Neural progenitor cell (in vitro differentiated cells): ENCODE results near the gene AMZ2. TPM values are rescaled to one million over a fixed set of nuclear protein-coding genes. Genes with fewer than 3 reads are reported as not detected.
"Not testable (repeated sequence)": the region's sequence is repeated elsewhere in the genome, so short reads cannot be mapped to it uniquely, and the experiment has no call there.

Source experiments
- DNase-seq: peaks from one replicate; pipeline ENCODE4 v3.0.0-alpha.2; 2016; ENCODE audit warnings: low spot score
- H2AFZ ChIP-seq: fragments of 200-600 bp; sonication (generic); replicated peaks from 2 replicates; pipeline ENCODE4 v1.6.1; 2016; ENCODE audit warnings: antibody characterized with exemption
- H3F3A ChIP-seq: fragments of 200-600 bp; sonication (generic); 2 replicates; pipeline ENCODE4 v1.6.1; 2016; ENCODE audit warnings: antibody characterized with exemption, low read depth
- H3K27ac ChIP-seq: fragments of 200-600 bp; sonication (generic); 2 replicates; pipeline ENCODE4 v1.5.1; 2016; ENCODE audit warnings: mild to moderate bottlenecking
- H3K27me3 ChIP-seq: fragments of 200-600 bp; sonication (generic); 2 replicates; pipeline ENCODE4 v1.6.1; 2016; ENCODE audit warnings: mild to moderate bottlenecking, moderate library complexity
- H3K36me3 ChIP-seq: fragments of 200-600 bp; sonication (generic); 2 replicates; pipeline ENCODE4 v1.5.1; 2016
- H3K4me1 ChIP-seq: fragments of 200-600 bp; sonication (generic); 2 replicates; pipeline ENCODE4 v1.6.1; 2016; ENCODE audit warnings: mixed run types
- H3K4me2 ChIP-seq: fragments of 200-600 bp; sonication (generic); 2 replicates; pipeline ENCODE4 v1.6.1; 2016
- H3K4me3 ChIP-seq: fragments of 200-600 bp; sonication (generic); 2 replicates; pipeline ENCODE4 v1.5.1; 2016
- H3K79me2 ChIP-seq: fragments of 200-600 bp; sonication (generic); 2 replicates; pipeline ENCODE4 v1.6.1; 2016; ENCODE audit warnings: low read depth
- H3K9ac ChIP-seq: fragments of 200-600 bp; sonication (generic); 2 replicates; pipeline ENCODE4 v1.6.1; 2016
- H3K9me3 ChIP-seq: fragments of 200-600 bp; sonication (generic); 2 replicates; pipeline ENCODE4 v1.5.1; 2016; ENCODE audit warnings: low read depth
- H4K20me1 ChIP-seq: fragments of 200-600 bp; sonication (generic); 2 replicates; pipeline ENCODE4 v1.6.1; 2016; ENCODE audit warnings: low read depth
- H3K27ac Mint-ChIP-seq: 3 replicates; pipeline ENCODE4 v1.8.0; 2021; ENCODE audit warnings: mixed read lengths
- H3K27me3 Mint-ChIP-seq: 2 replicates; pipeline ENCODE4 v1.8.0; 2022; ENCODE audit warnings: low read depth, mild to moderate bottlenecking, inconsistent platforms, moderate library complexity, mixed read lengths; ENCODE audit not compliant: insufficient read depth
- H3K36me3 Mint-ChIP-seq: 3 replicates; pipeline ENCODE4 v1.8.0; 2021; ENCODE audit warnings: mixed read lengths
- H3K4me1 Mint-ChIP-seq: 3 replicates; pipeline ENCODE4 v1.8.0; 2021; ENCODE audit warnings: mixed read lengths
- H3K4me3 Mint-ChIP-seq: 3 replicates; pipeline ENCODE4 v1.8.0; 2021; ENCODE audit warnings: mild to moderate bottlenecking, moderate library complexity, mixed read lengths
- H3K9me3 Mint-ChIP-seq: 3 replicates; pipeline ENCODE4 v1.8.0; 2020; ENCODE audit warnings: mixed read lengths
- CTCF ChIP-seq: fragments of 200-600 bp; sonication (generic); IDR thresholded peaks from 2 replicates; pipeline ENCODE4 v1.5.1; 2017; ENCODE audit warnings: antibody characterized with exemption, mild to moderate bottlenecking
- EZH2 ChIP-seq: fragments of 200-600 bp; sonication (generic); IDR thresholded peaks from 2 replicates; pipeline ENCODE4 v1.6.1; 2017; ENCODE audit warnings: antibody characterized with exemption, mild to moderate bottlenecking, moderate library complexity
- EZH2phosphoT487 ChIP-seq: fragments of 200-600 bp; sonication (generic); IDR thresholded peaks from 2 replicates; pipeline ENCODE4 v1.6.1; 2017; ENCODE audit warnings: antibody characterized with exemption
- total RNA-seq: library from RNA; depleted of rRNA; stranded (reverse); fragments of >200 nt; gene quantifications from 2 replicates; pipeline ENCODE4 v1.2.3, GENCODE V29; 2015; ENCODE audit warnings: low replicate concordance

Gene AMZ2
- total RNA-seq, 1 donor from 2014 or later = 150 TPM

- peaks cover 8% of the 10 kb centered on the region for H3F3A ChIP-seq
- H3K4me3 ChIP-seq = peak overlapping the region; percentile 92
- H3K79me2 ChIP-seq = peaks cover 11% of the 10 kb centered on the region
- H3K9ac ChIP-seq = peak overlapping the region; percentile 33
- H3K27ac ChIP-seq = no peak overlapping the region
- H3K4me1 ChIP-seq = no peaks in the 10 kb centered on the region
- peak overlapping the region; percentile 95 for H2AFZ ChIP-seq
- no peaks in the 10 kb centered on the region for H3K27me3 ChIP-seq
- TF ChIP-seq EZH2 (no peak), CTCF (no peak), EZH2phosphoT487 (no peak)
- H3K36me3 ChIP-seq = peaks cover 3% of the 10 kb centered on the region
- no peaks in the 10 kb centered on the region for H4K20me1 ChIP-seq
- no peaks in the 10 kb centered on the region for H3K9me3 ChIP-seq
- Mint-ChIP-seq H3K4me1 (peaks cover 17% of the 10 kb centered on the region), H3K9me3 (no peaks in the 10 kb centered on the region), H3K27ac (peak overlapping the region; percentile 86), H3K4me3 (peak overlapping the region; percentile 93), H3K27me3 (no peaks in the 10 kb centered on the region), H3K36me3 (peaks cover 12% of the 10 kb centered on the region)
- no peak for DNase-seq
- peak overlapping the region; percentile 96 for H3K4me2 ChIP-seq
These were observed 469 bp downstream of the AMZ2 start for GRCh38 chr17:68248199-68248825.

GRCh38 chr17:68248891-68249290 is 1.0 kb downstream of the AMZ2 start:
- H3K4me2 ChIP-seq = peak overlapping the region; percentile 96
- TF ChIP-seq EZH2phosphoT487 = no peak
- TF ChIP-seq CTCF = no peak
- no peak for TF ChIP-seq EZH2
- H3K36me3 ChIP-seq = peaks cover 3% of the 10 kb centered on the region
- H4K20me1 ChIP-seq = no peaks in the 10 kb centered on the region
- Mint-ChIP-seq H3K27ac (no peak overlapping the region), H3K36me3 (peaks cover 12% of the 10 kb centered on the region), H3K4me1 (peaks cover 17% of the 10 kb centered on the region), H3K4me3 (peak overlapping the region; percentile 93), H3K9me3 (no peaks in the 10 kb centered on the region), H3K27me3 (no peaks in the 10 kb centered on the region)
- peak overlapping the region; percentile 92 for H3K4me3 ChIP-seq
- peak overlapping the region; percentile 33 for H3K9ac ChIP-seq
- no peak for DNase-seq
- H3K27ac ChIP-seq = no peak overlapping the region
- H3K27me3 ChIP-seq = no peaks in the 10 kb centered on the region
- no peaks in the 10 kb centered on the region for H3K4me1 ChIP-seq
- no peaks in the 10 kb centered on the region for H3K9me3 ChIP-seq
- peaks cover 8% of the 10 kb centered on the region for H3F3A ChIP-seq
- peaks cover 11% of the 10 kb centered on the region for H3K79me2 ChIP-seq
- H2AFZ ChIP-seq = no peak overlapping the region

GRCh38 chr17:68249354-68249765 is 1.5 kb downstream of the AMZ2 start:
- H3K36me3 ChIP-seq = peaks cover 3% of the 10 kb centered on the region
- H3K4me2 ChIP-seq = no peak overlapping the region
- peaks cover 11% of the 10 kb centered on the region for H3K79me2 ChIP-seq
- Mint-ChIP-seq H3K36me3 (peaks cover 17% of the 10 kb centered on the region), H3K9me3 (no peaks in the 10 kb centered on the region), H3K27me3 (no peaks in the 10 kb centered on the region), H3K4me1 (peaks cover 17% of the 10 kb centered on the region), H3K27ac (no peak overlapping the region), H3K4me3 (peak overlapping the region; percentile 93)
- no peak for TF ChIP-seq EZH2phosphoT487
- no peak for TF ChIP-seq CTCF
- TF ChIP-seq EZH2 = no peak
- no peak overlapping the region for H2AFZ ChIP-seq
- no peaks in the 10 kb centered on the region for H3K4me1 ChIP-seq
- H3F3A ChIP-seq = peaks cover 8% of the 10 kb centered on the region
- H4K20me1 ChIP-seq = no peaks in the 10 kb centered on the region
- H3K9ac ChIP-seq = no peak overlapping the region
- no peaks in the 10 kb centered on the region for H3K27me3 ChIP-seq
- DNase-seq = no peak
- H3K9me3 ChIP-seq = no peaks in the 10 kb centered on the region
- no peak overlapping the region for H3K4me3 ChIP-seq
- no peak overlapping the region for H3K27ac ChIP-seq

- H3K4me3 ChIP-seq, H3K27ac Mint-ChIP-seq, H3K27me3 Mint-ChIP-seq, H3K4me2 ChIP-seq, H3K4me3 Mint-ChIP-seq, H3K36me3 ChIP-seq, H3K9ac ChIP-seq, H3K4me1 Mint-ChIP-seq, DNase-seq, H3K9me3 ChIP-seq, H3K27me3 ChIP-seq, H3F3A ChIP-seq, H3K4me1 ChIP-seq, H3K27ac ChIP-seq, H4K20me1 ChIP-seq, H3K9me3 Mint-ChIP-seq, H3K79me2 ChIP-seq, H2AFZ ChIP-seq: not testable (repeated sequence)
- H3K36me3 Mint-ChIP-seq = peaks cover 26% of the 10 kb centered on the region
These were observed 5.6 kb downstream of the AMZ2 start for GRCh38 chr17:68253426-68253825.
